ENCODE measurements around the gene VSTM4.
A peak's percentile ranks its signal among the peaks of the same experiment; 100 is the strongest.

Gene VSTM4

DNA sequence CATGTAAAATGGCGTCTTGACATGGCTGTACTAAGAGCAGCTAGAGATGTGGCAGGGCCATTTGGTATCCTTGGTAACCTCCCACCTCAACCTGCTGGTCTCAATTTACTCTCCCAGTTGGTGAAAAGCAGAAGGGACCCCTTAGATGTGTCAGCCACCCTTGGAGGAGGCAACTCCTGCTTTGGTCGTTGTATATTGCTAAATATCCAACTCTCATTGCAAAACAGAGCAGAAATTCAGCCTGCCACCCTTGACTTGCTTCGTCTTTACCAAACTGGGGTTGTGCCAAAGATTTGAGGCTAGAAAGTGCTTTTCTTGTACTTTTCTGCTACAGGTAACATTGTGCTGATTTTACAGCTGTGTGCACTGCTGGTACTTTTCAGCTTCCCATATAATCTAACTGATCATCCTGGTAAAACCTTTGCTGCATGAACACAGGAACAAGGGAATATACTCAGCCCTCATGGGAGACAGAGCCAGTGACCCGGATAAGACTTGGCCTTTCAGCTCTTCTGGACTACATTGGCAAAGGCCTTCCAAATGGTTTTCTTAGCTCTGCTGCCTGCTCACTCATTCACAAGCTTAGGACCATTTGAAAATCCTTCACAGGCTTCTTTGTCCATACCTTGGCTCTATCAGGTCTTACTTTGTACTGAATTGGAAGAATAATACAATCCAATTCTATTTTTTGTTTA is 2.2 kb upstream of the VSTM4 start:
- no peak for DNase-seq

DNA sequence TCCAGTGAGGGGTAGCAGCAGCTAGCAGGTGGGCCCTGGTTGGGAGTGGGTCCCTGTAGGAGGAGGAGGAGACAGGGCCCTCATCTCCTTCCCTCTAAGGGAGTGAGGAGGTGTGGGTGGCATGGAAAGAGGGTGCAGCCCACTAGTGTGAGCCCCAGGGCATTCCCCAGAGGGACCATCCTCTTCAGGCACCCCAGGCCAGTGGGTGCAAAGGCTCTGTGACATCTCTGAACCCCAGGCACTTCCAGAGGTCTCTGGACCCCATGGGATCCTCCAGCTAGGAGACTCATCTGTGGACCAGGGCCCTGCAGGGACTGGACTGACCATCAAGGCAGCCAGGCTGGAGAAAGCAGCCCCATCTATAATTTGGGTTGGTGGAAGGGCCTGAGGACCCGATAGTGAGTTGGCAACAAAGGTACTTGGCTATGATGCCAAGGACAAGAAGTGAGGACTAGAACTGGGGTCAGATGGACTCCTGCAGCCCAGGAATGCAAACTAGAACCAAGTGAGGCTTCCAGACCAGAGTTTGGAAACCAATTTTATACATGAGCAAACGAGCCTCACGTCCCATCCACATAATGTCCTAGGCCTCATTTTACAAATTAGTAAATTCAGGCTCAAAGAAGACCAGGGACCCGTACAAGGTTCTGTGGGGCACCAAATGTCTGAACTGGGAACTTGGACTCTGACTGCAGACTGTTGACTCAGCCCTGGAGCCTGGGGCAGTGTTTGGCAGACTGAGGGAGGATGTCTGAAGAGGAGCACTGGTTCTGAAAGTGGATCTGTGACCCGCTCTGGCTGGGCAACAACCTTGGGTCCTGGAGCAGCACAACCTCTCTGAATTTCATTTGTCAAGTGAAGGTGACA is 1.4 kb upstream of the VSTM4 start:
- no peak for DNase-seq

DNA sequence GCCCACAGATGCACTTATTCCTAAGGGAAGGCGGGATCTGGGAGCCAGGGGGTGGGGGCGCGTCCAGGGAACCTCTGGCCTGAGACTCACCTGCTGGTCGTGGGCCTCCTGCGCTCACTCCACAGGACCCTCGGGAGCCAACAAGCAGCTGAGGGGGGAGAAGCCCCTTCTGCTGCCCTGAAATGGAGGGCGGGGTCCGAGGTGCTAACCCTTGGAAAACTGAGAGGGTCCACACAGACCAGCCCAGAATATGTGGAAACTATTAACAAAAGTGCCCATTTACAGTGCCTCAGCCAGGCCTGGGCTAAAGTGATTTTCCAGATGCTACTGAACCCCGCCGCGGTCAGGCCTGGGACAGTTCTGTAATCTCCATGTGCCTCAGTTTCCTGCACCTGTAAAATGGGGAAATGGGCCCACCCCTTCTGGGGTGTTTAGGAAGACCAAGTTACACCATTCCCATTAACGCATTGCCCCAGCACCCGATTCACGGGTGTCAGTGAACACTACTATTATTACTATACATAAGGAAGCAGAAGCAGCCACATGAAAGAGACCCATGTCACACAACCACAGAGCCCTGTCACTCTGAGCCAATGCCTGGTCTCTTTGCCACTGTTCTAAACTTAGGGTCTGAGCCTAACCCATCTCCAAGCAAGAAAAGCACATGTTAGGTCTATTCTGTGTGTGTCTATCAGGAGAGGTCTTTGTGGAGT is 630 bp upstream of the VSTM4 start:
- no peak for DNase-seq

DNA sequence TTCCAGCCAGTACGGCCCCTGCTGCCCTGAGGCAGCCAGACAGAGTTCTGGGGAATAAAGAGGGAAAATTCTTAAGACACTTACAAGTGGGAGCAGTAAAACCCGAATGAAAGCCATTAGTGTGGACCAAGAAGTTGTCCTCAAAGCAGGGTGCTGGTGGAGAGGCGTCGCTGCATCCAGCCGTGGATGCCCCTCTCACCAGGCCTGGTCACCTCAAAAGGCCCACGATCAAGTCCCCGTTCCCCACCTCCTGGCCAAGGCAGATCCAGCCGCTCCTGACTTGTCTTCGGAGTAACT is 656 bp downstream of the VSTM4 start:
- peak in 2 of 56 donors; percentile 9 to 39 for DNase-seq

DNA sequence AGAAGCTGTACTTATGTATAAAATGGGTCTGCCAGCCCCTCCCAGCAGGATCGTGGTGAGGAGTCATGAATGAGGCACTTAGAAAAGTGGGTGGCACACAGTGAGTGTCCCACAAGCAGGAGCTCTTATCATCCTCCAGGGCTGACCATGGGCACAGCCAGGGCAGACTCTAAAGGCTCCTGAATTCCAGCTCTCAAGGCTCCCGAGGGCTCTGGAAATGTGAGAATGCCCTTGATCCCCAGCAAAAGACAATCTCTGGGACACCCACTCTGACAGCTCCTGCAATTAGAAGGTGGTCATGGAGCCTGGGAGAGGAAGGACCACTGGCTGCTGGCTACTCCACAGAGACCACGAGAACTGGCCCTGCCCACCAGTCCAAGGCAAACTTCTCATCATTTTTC is 1.6 kb downstream of the VSTM4 start:
- DNase-seq: no peak

DNA sequence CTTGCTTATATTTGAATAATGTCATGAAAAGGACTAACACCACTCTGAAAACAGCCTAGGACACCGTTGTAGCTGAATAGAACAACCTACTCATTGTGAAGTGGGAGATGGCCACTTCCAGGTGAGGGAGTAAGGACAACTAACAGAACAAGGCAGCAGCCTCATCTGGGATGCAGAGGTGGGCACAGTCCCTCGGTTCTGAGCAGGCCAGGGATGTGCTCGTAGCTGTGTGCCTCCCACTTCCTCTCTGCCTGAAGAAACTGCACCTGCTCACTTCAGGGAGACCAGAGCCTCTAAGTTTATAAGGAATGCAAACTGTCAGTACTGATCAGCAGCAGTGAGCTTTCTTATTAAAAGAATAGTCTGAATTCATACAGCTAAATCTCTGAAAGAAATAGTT is 2.5 kb downstream of the VSTM4 start:
- DNase-seq: no peak

DNA sequence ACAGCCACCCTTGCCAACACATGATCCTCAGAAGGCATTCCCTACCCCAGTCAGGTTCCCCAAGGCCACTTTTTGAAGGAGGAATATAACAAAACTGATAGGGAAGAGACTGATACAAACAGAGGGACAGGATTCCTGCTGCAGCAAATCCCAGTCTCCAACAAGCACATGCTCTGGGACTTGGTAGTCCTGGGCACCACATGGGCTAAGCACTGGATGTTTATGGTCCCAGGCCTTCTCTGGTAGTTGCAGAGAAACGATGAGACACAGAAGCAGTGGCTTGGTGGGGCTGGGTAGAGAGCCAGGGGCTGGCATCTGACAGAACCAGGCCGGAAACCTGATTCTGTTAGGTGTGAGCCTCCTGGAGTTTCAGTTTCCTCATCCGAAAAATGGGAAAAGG is 3.2 kb downstream of the VSTM4 start:
- DNase-seq: no peak

DNA sequence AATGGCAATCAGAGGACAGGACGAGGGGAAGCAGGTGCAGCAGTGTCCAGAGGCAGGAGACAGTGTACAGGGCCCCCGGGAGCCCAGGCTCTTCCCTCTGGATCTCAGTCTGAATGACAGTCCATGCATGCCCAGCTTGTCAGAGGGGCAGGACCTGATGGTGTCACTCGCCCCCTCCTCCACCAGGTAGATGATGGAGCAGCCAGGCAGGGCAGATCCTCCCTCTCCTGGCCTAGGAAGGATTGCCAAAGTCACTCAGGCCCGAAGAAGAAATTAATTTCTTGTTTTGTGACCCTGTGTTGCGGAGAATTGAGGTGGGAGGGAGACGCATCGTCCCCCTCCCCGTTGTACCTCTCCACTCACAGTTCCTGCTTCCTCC is 4.0 kb downstream of the VSTM4 start:
- DNase-seq: no peak

DNA sequence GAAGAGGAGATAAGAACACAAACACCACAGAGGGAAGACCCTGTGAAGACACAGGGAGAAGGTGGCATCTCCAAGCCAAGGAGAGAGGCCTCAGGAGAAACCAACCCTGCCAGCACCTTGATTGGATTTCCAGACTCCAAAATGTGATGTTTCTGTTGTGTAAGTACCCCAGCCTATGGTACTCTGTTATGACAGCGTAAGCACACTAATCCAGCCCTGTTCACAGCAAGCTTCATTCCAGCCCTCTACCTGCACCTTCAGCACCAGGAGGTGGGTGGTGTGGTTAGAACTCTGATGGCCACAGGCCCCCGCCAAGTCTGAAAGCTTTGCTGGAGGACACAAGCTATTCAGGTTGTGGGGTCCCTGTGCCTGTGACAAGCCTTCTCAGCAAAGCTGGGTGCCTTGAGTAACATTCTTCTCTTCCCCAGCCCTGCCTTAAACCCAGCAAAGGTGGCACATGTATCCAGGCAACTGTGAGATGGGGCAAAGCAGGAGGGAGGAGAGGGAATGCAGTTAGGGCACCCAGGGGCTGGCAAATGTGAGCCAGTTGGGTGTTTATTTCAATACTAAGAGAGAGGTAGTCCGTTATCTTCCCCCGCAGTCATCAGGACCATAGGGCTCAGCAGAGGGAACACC is 4.5 kb downstream of the VSTM4 start:
- no peak for DNase-seq

DNA sequence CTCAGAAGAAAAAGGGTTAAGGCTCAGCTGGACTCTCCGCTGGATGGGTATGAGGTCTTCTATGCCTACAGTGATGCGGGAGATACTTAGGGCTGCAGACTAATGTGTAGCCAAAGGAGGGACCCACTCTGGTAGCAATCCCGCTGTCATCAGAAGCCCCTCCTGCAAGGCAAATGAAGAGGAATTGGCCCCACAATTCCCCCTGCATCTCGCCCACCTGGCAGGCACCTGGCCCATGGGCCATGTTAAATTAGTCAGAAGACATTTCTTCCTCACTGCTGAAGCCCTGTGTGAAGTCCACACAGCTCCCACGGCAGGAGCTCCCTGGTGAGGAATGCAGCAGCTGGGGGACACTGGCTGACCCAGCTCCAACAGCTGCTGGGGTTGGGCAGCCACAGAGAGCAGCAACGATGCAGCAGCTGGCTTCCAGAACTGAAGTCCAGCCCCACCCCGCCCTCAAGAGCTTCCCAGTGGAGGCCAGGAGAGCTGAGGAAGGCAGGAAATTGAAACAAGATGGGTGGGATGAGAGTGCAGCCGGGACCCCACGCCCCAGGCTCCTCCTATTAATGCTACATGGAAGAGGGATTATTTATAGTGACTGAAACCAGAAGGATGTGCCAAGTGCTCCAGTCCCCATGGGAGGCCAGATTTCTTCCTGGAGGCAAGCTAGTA is 5.5 kb downstream of the VSTM4 start:
- DNase-seq: peak in 5 of 56 donors; percentile 13 to 28 (median 19)

DNA sequence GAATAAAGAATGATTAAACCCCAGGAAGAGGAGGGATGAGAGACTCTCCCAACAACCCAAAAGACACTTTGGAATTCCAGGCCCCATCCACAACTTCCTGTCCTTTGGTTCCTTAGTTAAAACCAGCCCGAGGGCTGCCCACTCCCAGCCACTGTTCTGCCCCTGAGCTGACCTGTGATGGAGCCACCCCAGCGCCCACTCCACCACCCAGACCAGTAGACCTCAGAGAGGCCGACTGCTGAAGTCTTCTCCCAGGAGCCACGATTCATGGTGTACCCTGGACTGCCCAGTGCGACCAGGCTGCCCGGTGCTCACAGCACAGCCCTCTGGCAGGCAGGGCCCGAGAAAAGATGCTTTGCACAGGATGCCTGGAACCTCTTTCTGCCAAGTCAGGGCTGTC is 6.7 kb downstream of the VSTM4 start:
- DNase-seq: no peak

DNA sequence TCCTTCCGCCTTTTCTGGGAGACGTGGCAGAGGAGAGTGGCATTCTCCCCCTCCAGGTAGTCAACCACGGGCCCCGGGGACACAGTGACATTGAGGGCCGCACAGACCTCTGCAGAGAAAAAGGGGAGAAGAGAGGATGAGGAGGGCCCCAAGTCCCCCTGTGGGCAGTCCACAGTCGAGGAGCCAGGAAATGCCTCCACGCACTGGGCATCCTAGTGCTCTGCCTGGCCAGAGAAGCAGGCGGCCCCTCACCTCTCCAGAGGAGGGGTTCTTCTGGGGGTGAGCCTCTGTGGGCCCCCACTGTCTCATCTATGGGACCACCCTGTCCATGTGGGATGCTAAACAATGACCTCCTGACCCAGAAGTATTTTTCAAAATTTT is 7.4 kb downstream of the VSTM4 start:
- DNase-seq: no peak

DNA sequence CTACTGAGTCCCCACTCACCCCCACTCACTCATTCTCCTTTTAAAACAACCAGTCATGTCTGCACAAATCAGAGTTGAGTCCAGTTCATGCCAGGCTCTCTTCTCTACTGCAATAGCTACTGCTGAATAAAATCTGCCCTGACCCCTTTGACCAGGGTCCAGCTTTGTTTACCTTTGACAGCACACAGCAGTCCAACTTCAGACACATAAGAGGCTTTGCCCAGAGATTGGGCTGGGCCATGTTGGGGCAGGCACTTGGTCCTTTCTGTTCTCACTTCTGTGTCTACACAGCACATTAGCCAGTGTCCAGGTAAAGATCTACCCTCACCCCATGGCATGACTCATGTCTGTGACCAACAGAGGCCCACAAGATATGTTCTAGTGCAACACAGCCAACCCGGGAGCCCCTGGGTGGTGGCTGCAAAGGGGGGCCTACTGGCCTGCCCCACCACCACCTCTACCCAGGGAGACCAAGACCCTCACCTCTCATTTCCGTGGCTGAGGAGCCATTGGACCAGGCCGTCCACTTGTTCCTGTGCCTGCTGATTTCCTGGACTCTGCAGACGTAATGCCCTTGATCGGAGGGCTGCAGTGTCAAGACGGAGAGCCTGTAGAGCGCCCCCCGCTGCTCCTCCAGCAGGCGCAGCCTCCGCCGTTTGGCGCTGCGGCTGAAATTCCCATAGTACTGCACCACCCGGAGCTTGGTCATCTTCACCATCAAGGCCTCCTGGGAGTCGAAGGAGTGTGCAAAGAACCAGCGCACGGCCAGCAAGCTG is 8.0 kb downstream of the VSTM4 start:
- no peak for DNase-seq

DNA sequence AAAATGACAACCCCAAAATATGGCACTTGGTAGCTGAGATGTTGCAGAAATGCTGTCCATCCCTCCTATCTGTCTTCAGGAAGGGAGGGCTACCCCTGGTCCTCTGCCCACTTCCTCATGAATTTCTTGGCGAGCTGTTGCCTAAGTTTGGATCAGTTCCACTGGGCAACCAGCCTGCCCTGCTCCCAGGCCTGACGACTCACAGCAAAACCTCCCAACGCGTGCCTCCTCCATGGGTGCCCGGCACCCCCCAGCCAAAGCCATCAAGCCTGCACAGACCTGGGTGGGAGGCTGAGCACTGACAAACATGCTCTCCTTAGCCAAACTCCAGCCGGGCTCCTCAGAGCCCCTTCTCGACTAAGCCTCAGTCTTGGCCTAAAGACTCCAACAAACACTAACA is 8.9 kb downstream of the VSTM4 start:
- DNase-seq: peak in 25 of 56 donors; percentile 12 to 69 (median 39)

DNA sequence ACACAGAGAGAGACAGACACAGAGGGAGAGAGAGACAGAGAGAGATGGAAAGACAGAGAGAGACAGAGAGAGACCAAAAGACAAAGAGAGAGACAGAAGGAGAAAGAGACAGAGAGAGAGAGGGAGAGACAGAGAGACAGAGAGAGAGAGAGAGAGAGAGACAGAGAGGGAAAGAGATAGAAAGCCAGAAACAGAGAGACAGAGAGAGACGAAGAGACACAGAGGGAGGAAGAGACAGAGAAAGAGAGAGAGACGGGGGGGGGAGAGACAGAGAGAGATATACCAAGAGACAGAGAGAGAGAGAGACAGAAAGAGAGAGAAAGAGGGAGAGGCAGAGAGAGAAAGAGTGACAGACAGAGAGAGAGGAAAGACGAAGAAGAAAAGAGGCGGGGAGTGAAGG is 10.2 kb downstream of the VSTM4 start:
- no peak for DNase-seq

DNA sequence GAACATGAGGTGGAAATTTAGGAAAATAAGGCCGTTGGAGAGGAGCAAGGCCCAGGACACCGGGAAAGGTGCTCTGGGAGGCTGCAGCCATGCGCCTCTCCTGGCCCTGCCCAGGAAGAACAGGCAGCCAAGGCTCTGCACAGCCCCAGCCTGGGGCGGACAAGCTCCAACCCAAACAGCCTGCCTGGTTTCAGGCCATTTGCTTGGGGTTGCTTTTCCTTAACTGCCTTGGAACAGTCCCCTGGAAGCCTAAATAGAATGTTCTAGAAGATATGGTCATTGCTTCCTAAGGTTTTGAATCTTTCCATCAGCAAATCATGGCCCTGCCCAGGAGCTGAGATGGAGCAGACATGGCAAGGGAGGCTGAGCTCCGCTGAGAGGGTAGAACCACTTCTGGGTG is 11.0 kb downstream of the VSTM4 start:
- DNase-seq: no peak

DNA sequence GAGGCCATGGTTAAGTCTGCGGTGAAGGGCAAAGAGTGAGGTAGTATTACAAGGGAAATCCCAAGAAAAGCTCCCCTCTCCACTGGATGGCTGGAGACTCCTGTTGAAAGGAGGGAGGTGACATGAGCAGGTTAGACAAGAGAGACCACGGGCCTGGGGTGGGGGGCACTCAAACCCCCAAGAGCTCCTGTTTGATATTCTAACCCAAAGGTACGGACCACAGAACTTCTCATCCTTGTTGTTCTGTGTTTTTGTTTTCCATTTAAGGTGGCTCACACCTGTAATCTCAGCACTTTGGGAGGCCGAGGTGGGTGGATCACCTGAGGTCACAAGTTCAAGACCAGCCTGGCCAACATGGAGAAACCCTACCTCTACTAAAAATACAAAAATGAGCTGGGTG is 11.6 kb downstream of the VSTM4 start:
- DNase-seq: no peak

DNA sequence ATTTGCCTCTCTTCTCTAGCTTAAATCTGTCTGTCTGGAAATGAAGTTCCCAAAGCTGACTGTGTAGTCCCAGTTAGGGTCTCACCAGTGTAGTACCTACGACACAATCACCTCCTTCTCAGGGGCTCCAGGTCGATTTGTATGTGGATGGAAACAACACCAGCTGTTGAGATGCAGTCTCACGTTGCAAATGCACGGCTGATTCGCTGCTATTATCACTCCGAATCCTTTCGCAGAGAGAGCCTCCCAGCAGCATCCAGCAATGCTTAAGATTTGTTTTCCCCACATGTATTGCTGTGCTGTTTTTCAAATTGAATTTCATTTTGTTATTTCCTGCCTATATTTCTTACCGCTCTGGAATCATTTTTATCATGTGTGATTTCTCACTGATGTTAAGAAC is 16.3 kb downstream of the VSTM4 start:
- DNase-seq: no peak

DNA sequence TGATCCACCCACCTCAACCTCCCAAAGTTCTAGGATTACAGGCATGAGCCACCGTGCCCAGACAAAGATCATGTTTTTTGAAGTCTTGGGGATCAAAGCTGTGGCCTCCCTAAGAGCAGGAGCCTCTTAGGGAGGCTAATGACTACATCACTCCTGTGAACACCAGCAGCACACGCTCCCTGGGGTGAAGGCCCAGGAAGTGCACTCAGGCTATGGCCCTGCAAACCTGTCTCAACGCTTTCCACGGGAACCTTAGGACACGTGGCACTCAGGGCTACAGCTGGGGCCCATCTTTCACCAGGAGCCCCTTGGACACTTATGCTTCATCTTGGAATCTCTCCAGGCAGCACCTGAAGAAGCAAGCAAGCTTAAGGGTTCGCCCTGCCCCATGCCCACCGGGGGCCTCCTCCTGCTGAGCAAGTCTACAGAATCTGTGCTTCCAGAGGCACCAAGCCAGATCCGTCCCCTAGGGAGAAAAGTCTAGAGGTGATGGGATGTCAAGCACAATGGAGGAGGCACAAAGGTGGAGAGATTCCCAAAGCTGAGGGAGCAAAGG is 18.4 kb downstream of the VSTM4 start:
- DNase-seq: no peak

DNA sequence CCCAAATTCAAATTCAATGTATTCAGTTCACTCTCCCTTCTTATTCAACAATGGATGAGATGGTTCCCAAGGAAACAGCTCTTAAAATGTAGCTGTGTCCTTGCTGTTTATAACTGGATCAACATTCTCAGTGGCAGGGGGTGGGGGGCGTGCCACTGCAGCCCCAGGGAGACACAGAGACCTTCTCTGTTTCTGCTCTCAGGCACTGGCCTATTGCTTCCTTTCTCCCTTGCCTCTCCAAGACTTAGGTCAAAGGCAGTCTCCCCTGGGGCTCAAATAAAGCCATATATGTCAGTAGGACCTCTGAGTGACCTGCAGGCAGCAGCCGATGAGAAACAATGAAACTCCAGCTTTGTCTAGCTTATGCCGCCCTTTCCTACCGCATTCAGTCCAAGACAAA is 20.7 kb downstream of the VSTM4 start:
- DNase-seq: no peak

Measured in amygdala (tissue), 56 donors.